Measurements from ENCODE around the gene CDH11. TPM values are rescaled to one million over a fixed set of nuclear protein-coding genes. Genes with fewer than 3 reads are reported as not detected.

The CDH11 gene
- total RNA-seq (2022; extraction: Qiagen RNA extraction): 0.14 to 0.70 TPM (median 0.61 TPM) in 5 replicates

GRCh38 chr16:65121870-65122723, at the start of gene CDH11:
Gene CDH11 (minus strand): TSS chr16:65122063. CDS start chr16:65004869, 117,194 bp downstream.

Measured in A549 treated with CORT108297 at 1 μM for 4 hours (cell line).